HAP-1 (cell line): ENCODE data around the gene ATP2A3.
A peak's percentile ranks its signal among the peaks of the same experiment; 100 is the strongest.

Source experiments
- DNase-seq, 2 experiments: peaks; one replicate each; pipeline ENCODE4 v3.0.0-alpha.2; 2016 to 2020; ENCODE audit warnings: low spot score in 2 of 2
- H3K27me3 ChIP-seq: fragments of 250-450 bp; sonication (Bioruptor Pico); 2 replicates; pipeline ENCODE4 v1.5.1; 2020; ENCODE audit warnings: low read depth, mild to moderate bottlenecking, moderate library complexity
- H3K36me3 ChIP-seq: fragments of 250-450 bp; sonication (Bioruptor Pico); replicated peaks from 2 replicates; pipeline ENCODE4 v1.5.1; 2020; ENCODE audit warnings: mild to moderate bottlenecking
- H3K4me1 ChIP-seq: fragments of 250-450 bp; sonication (Bioruptor Pico); 2 replicates; pipeline ENCODE4 v1.5.1; 2020; ENCODE audit warnings: mild to moderate bottlenecking
- H3K4me3 ChIP-seq: fragments of 250-450 bp; sonication (Bioruptor Pico); 2 replicates; pipeline ENCODE4 v1.5.1; 2020; ENCODE audit warnings: mild to moderate bottlenecking, moderate library complexity
- H3K9me3 ChIP-seq: fragments of 250-450 bp; sonication (Bioruptor Pico); 2 replicates; pipeline ENCODE4 v1.5.1; 2020; ENCODE audit warnings: mild to moderate bottlenecking, moderate library complexity
- in situ Hi-C: fragments of 300-500 bp; cut with MboI; formaldehyde crosslinking; loops from 3 replicates; pipeline ENCODE4 v1.14.3; 2020; ENCODE audit warnings: low sequenced_read_pairs, inconsistent platforms, mixed read lengths

The ATP2A3 gene

GRCh38 chr17:3905017-3905520 lies 59.2 kb downstream of the ATP2A3 start:
- in situ Hi-C loops, result no loop called here
- Histone ChIP-seq H3K27me3 (no peaks in the 10 kb centered on the region), H3K36me3 (no peaks in the 10 kb centered on the region), H3K9me3 (no peaks in the 10 kb centered on the region), H3K4me1 (no peaks in the 10 kb centered on the region), H3K4me3 (no peak overlapping the region)
- DNase-seq, result no peak

- no peak for DNase-seq
- no peaks in the 10 kb centered on the region for H3K4me1 ChIP-seq
- H3K4me3 ChIP-seq, result no peak overlapping the region
- H3K9me3 ChIP-seq, result no peaks in the 10 kb centered on the region
- H3K27me3 ChIP-seq, result no peaks in the 10 kb centered on the region
- no peaks in the 10 kb centered on the region for H3K36me3 ChIP-seq
- in situ Hi-C loops, result no loop called here
Observed at GRCh38 chr17:3904501-3904900, 59.7 kb downstream of the ATP2A3 start.

- H3K4me3 ChIP-seq, result no peak overlapping the region
- H3K9me3 ChIP-seq, result no peaks in the 10 kb centered on the region
- H3K27me3 ChIP-seq, result no peaks in the 10 kb centered on the region
- no peaks in the 10 kb centered on the region for H3K36me3 ChIP-seq
- H3K4me1 ChIP-seq, result no peaks in the 10 kb centered on the region
- in situ Hi-C loops, result no loop called here
- no peak for DNase-seq
Observed at GRCh38 chr17:3903881-3904290, 60.4 kb downstream of the ATP2A3 start.

- Histone ChIP-seq H3K36me3 (no peaks in the 10 kb centered on the region), H3K4me3 (no peak overlapping the region), H3K9me3 (no peaks in the 10 kb centered on the region), H3K4me1 (no peaks in the 10 kb centered on the region), H3K27me3 (no peaks in the 10 kb centered on the region)
- in situ Hi-C loops, result no loop called here
- no peak for DNase-seq
Observed at GRCh38 chr17:3903051-3903825, 61.0 kb downstream of the ATP2A3 start.

- Histone ChIP-seq H3K36me3 (no peaks in the 10 kb centered on the region), H3K4me3 (no peak overlapping the region), H3K9me3 (no peaks in the 10 kb centered on the region), H3K4me1 (no peaks in the 10 kb centered on the region), H3K27me3 (no peaks in the 10 kb centered on the region)
- in situ Hi-C loops, result no loop called here
- DNase-seq, result no peak
Observed at GRCh38 chr17:3900646-3901045, 63.6 kb downstream of the ATP2A3 start.

- Histone ChIP-seq H3K36me3 (no peaks in the 10 kb centered on the region), H3K4me1 (peaks cover 5% of the 10 kb centered on the region), H3K9me3 (no peaks in the 10 kb centered on the region), H3K4me3 (no peak overlapping the region), H3K27me3 (no peaks in the 10 kb centered on the region)
- in situ Hi-C loops, result no loop called here
- no peak for DNase-seq
Observed at GRCh38 chr17:3897731-3898130, 66.5 kb downstream of the ATP2A3 start.

GRCh38 chr17:3896968-3897235 lies 67.3 kb downstream of the ATP2A3 start:
- in situ Hi-C loops, result no loop called here
- DNase-seq, result no peak
- H3K4me3 ChIP-seq, result no peak overlapping the region
- H3K27me3 ChIP-seq, result no peaks in the 10 kb centered on the region
- H3K9me3 ChIP-seq, result no peaks in the 10 kb centered on the region
- peaks cover 6% of the 10 kb centered on the region for H3K4me1 ChIP-seq
- no peaks in the 10 kb centered on the region for H3K36me3 ChIP-seq

- no peak for DNase-seq
- Histone ChIP-seq H3K4me1 (peaks cover 9% of the 10 kb centered on the region), H3K36me3 (no peaks in the 10 kb centered on the region), H3K27me3 (no peaks in the 10 kb centered on the region), H3K9me3 (no peaks in the 10 kb centered on the region), H3K4me3 (no peak overlapping the region)
- in situ Hi-C loops, result no loop called here
Observed at GRCh38 chr17:3896108-3896967, 67.9 kb downstream of the ATP2A3 start.

GRCh38 chr17:3895354-3895753 lies 68.9 kb downstream of the ATP2A3 start:
- in situ Hi-C loops, result no loop called here
- H3K9me3 ChIP-seq, result no peaks in the 10 kb centered on the region
- DNase-seq, result no peak
- peaks cover 9% of the 10 kb centered on the region for H3K4me1 ChIP-seq
- H3K27me3 ChIP-seq, result no peaks in the 10 kb centered on the region
- no peaks in the 10 kb centered on the region for H3K36me3 ChIP-seq
- no peak overlapping the region for H3K4me3 ChIP-seq

- H3K27me3 ChIP-seq, result no peaks in the 10 kb centered on the region
- no peak overlapping the region for H3K4me3 ChIP-seq
- no peaks in the 10 kb centered on the region for H3K9me3 ChIP-seq
- peaks cover 9% of the 10 kb centered on the region for H3K4me1 ChIP-seq
- DNase-seq, result no peak
- H3K36me3 ChIP-seq, result no peaks in the 10 kb centered on the region
- in situ Hi-C loops, result no loop called here
Observed at GRCh38 chr17:3894911-3895343, 69.3 kb downstream of the ATP2A3 start.

GRCh38 chr17:3894188-3894587 lies 70.0 kb downstream of the ATP2A3 start:
- no peak for DNase-seq
- H3K27me3 ChIP-seq, result no peaks in the 10 kb centered on the region
- H3K9me3 ChIP-seq, result no peaks in the 10 kb centered on the region
- H3K36me3 ChIP-seq, result no peaks in the 10 kb centered on the region
- in situ Hi-C loops, result no loop called here
- H3K4me3 ChIP-seq, result no peak overlapping the region
- H3K4me1 ChIP-seq, result peaks cover 9% of the 10 kb centered on the region

- H3K36me3 ChIP-seq, result no peaks in the 10 kb centered on the region
- peak overlapping the region; percentile 46 for H3K4me3 ChIP-seq
- H3K9me3 ChIP-seq, result no peaks in the 10 kb centered on the region
- H3K27me3 ChIP-seq, result no peaks in the 10 kb centered on the region
- in situ Hi-C loops, result no loop called here
- no peak for DNase-seq
- peaks cover 9% of the 10 kb centered on the region for H3K4me1 ChIP-seq
Observed at GRCh38 chr17:3893720-3894116, 70.5 kb downstream of the ATP2A3 start.

GRCh38 chr17:3893003-3893719 lies 71.1 kb downstream of the ATP2A3 start, which contains the start of gene CAMKK1:
Gene CAMKK1 (minus strand): TSS chr17:3893053. CDS start chr17:3885687, 7,366 bp downstream.
- H3K9me3 ChIP-seq, result no peaks in the 10 kb centered on the region
- no peaks in the 10 kb centered on the region for H3K27me3 ChIP-seq
- in situ Hi-C loops, result no loop called here
- no peaks in the 10 kb centered on the region for H3K36me3 ChIP-seq
- peaks cover 9% of the 10 kb centered on the region for H3K4me1 ChIP-seq
- peak within 1 kb of the TSS; percentile 63 for H3K4me3 ChIP-seq
- DNase-seq, result peak; percentile 83 to 93
